ENCODE measurements around the gene GLDN.
"Not testable (repeated sequence)": the region's sequence is repeated elsewhere in the genome, so short reads cannot be mapped to it uniquely, and the experiment has no call there.

GLDN gene

DNA sequence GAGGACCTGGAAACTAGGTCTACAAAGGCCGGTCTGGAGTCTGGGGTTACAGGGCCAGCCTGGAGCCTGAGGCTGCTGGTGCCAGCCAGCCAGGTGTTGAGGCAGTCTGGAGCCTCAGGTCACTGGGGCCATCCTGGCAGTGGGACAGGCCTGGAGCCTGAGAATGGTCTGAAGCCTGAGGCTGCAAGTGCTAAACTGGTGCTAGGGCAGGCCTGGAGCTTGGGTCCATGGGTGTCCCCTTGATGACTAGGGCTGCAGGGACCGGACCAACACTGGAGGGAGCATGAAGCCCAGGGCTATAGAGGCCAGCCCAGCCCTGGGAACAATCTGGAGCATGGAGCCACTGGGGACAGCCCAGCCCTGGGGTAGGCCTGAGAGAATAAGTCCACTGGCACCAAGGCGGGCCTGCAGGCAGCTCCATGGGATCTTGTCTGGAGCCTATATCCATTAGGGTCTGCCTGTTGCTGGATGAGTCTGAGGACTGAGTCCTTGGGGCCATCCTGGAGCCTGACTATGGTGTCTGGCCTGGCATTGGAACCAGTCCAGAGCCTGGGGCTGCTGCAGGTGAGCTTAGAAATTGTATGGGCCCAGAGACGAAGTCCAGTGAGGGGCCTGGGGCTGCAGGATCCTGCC lies 101.9 kb downstream of the GLDN start:
- Histone ChIP-seq H3K36me3 (peaks cover 0 to 44% (median 5%) of the 10 kb centered on the region in 11 experiments; a peak in 14 of 22 replicates), H3K27me3 (no peaks in the 10 kb centered on the region), H3K9me3 (replicated peaks in 1 of 11) (peaks cover 0 to 5% (median 0%) of the 10 kb centered on the region in 11 experiments; a peak in 3 of 22 replicates), H3K4me1 (no peaks in the 10 kb centered on the region), H4K20me1 (peaks cover 0 to 4% (median 0%) of the 10 kb centered on the region in 11 experiments; a peak in 2 of 22 replicates), H3K4me3 (no peak overlapping the region), H3K9ac (no peak overlapping the region), H3K4me2 (no peak overlapping the region), H3K27ac (no peak overlapping the region)
- TF ChIP-seq Cebpa-rat (IDR thresholded peaks at IDR 0.05), result no peak

- Histone ChIP-seq H3K9me3 (replicated peaks in 1 of 11) (peaks cover 0 to 5% (median 0%) of the 10 kb centered on the region in 11 experiments; a peak in 1 of 22 replicates), H3K4me2 (no peak overlapping the region), H3K4me1 (no peaks in the 10 kb centered on the region), H4K20me1 (peaks cover 0 to 10% (median 0%) of the 10 kb centered on the region in 11 experiments; a peak in 2 of 22 replicates), H3K27ac (no peak overlapping the region), H3K4me3 (no peak overlapping the region), H3K9ac (no peak overlapping the region), H3K27me3 (no peaks in the 10 kb centered on the region), H3K36me3 (peaks cover 3 to 51% (median 11%) of the 10 kb centered on the region in 11 experiments; a peak in 19 of 22 replicates)
- no peak for TF ChIP-seq Cebpa-rat (IDR thresholded peaks at IDR 0.05)
These were observed 102.7 kb downstream of the GLDN start for GRCh38 chr15:51444112-51444511.

- Histone ChIP-seq H4K20me1 (peaks cover 0 to 17% (median 0%) of the 10 kb centered on the region in 11 experiments; a peak in 2 of 22 replicates), H3K27me3 (no peaks in the 10 kb centered on the region), H3K4me1 (no peaks in the 10 kb centered on the region), H3K9me3 (replicated peaks in 1 of 11) (peaks cover 0 to 5% (median 0%) of the 10 kb centered on the region in 11 experiments; a peak in 1 of 22 replicates), H3K36me3 (peaks cover 10 to 58% (median 18%) of the 10 kb centered on the region in 11 experiments; a peak in 21 of 22 replicates), H3K27ac (no peak overlapping the region), H3K4me2 (no peak overlapping the region), H3K9ac (no peak overlapping the region), H3K4me3 (no peak overlapping the region)
- TF ChIP-seq Cebpa-rat (IDR thresholded peaks at IDR 0.05), result no peak
These were observed 103.4 kb downstream of the GLDN start for GRCh38 chr15:51444807-51445206.

DNA sequence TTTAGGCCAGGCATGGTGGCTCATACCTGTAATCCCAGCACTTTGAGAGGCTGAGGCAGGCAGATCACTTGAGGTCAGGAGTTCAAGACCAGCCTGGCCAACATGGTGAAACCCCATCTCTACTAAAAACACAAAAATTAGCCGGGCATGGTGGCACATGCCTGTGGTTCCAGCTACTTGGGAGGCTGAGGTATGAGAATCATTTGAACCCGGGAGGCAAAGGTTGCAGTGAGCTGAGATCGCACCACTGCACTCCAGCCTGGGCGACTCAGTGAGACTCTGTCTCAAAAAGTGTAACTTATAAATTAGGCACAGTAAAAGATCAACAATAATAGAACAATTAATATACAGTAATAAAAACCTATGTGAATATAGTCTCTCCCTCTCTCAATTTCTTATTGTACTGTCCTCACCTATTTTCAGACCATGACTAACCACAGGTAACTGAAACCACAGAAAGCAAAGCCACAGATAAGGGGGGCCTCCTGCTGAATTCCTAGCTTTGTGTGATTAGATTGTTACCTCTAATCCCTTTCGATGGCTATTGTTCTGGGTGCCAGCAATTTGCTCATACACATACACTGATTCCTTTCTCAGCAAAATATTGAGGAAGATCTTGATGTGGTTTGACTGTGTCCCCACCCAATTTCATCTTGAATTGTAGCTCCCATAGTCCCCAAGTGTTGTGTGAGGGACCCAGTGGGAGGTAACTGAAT lies 104.7 kb downstream of the GLDN start:
- not testable (repeated sequence) for H3K4me2 ChIP-seq; H3K4me3 ChIP-seq; H3K27ac ChIP-seq; H3K27me3 ChIP-seq; H3K4me1 ChIP-seq; H3K9me3 ChIP-seq (replicated peaks in 1 of 11); H3K9ac ChIP-seq
- Histone ChIP-seq H4K20me1 (peaks cover 0 to 31% (median 0%) of the 10 kb centered on the region in 11 experiments; a peak in 2 of 22 replicates), H3K36me3 (peaks cover 14 to 72% (median 30%) of the 10 kb centered on the region in 11 experiments; a peak in 21 of 22 replicates)

DNA sequence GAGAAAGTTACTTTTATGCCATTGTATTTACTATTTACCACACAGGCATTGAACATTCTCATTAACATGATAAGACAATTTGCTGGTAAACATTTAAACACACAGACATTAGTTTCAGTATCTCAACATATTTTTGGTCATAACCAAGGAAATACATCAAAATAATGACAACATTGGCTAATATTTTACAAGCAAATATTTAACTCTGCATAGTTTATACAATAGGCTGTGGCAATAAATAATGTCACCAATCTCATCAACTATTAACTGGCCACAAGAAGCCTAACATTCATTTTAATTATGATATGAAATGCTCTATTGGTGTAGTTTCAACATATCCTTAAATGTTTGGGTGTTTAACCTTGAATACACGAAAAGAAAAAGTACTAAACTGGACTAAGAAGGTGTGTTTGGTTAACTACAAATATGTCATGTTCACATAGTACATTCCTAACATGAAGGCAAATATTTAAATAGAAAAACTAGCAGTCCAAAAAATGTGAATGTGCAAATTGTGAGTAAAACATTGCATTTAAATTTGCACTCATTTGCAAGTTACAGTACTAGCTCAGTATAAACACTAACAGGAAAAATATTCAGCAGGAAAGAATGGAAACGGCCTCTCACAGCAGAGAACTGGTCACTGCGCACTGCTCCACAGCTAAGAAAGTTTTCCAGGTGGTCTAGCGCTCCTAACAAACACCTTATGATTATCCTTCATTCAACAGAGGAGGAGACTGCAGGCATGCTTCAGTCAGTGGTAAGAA lies 106.6 kb downstream of the GLDN start:
- no peak for TF ChIP-seq Cebpa-rat (IDR thresholded peaks at IDR 0.05)
- Histone ChIP-seq H3K27ac (no peak overlapping the region), H3K4me1 (no peaks in the 10 kb centered on the region), H3K9ac (no peak overlapping the region), H3K9me3 (replicated peaks in 1 of 11) (peaks cover 0 to under 1% (median 0%) of the 10 kb centered on the region in 11 experiments; a peak in 1 of 22 replicates), H3K36me3 (peaks cover 14 to 90% (median 30%) of the 10 kb centered on the region in 11 experiments; a peak in 21 of 22 replicates), H4K20me1 (peaks cover 0 to 49% (median 0%) of the 10 kb centered on the region in 11 experiments; a peak in 2 of 22 replicates), H3K27me3 (no peaks in the 10 kb centered on the region), H3K4me2 (no peak overlapping the region), H3K4me3 (no peak overlapping the region)

GRCh38 chr15:51448622-51449399 lies 107.4 kb downstream of the GLDN start:
- H3K36me3 ChIP-seq, result peaks cover 14 to 98% (median 30%) of the 10 kb centered on the region in 11 experiments; a peak in 21 of 22 replicates
- no peak for TF ChIP-seq Cebpa-rat (IDR thresholded peaks at IDR 0.05)
- no peak overlapping the region for H3K4me2 ChIP-seq
- H3K27ac ChIP-seq, result no peak overlapping the region
- H3K9ac ChIP-seq, result no peak overlapping the region
- no peaks in the 10 kb centered on the region for H3K4me1 ChIP-seq
- H4K20me1 ChIP-seq, result peaks cover 0 to 56% (median 0%) of the 10 kb centered on the region in 11 experiments; a peak in 2 of 22 replicates
- no peaks in the 10 kb centered on the region for H3K27me3 ChIP-seq
- H3K9me3 ChIP-seq (replicated peaks in 1 of 11), result no peaks in the 10 kb centered on the region
- no peak overlapping the region for H3K4me3 ChIP-seq

DNA sequence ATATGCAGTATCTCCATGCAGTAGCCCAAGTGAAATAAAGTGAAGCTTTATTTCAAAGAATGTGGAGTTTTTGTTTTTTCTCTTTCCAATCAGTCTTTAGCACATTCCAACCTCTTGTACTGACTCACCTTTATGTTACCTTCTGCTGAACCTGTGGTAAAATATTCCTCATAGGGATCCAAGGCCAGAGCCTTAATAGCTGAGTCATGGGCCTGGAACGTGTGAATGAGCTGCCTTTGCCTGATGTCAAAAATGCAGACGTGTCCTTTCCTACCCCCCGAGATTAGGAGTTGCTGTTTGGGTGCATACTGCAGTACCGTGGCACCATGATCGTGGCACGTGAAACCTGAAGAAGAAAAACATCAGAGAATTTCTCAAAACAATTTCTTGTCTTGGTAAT lies 108.5 kb downstream of the GLDN start:
- no peak for TF ChIP-seq Cebpa-rat (IDR thresholded peaks at IDR 0.05)
- Histone ChIP-seq H3K4me2 (no peak overlapping the region), H3K4me3 (no peak overlapping the region), H3K4me1 (no peaks in the 10 kb centered on the region), H3K27me3 (no peaks in the 10 kb centered on the region), H4K20me1 (peaks cover 0 to 65% (median 0%) of the 10 kb centered on the region in 11 experiments; a peak in 2 of 22 replicates), H3K9me3 (replicated peaks in 1 of 11) (no peaks in the 10 kb centered on the region), H3K27ac (no peak overlapping the region), H3K9ac (no peak overlapping the region), H3K36me3 (peaks cover 19 to 100% (median 35%) of the 10 kb centered on the region in 11 experiments; a peak in 21 of 22 replicates)
